WTC11 (cell line): ENCODE results near the gene CCNJL. TPM values are rescaled to one million over a fixed set of nuclear protein-coding genes. Genes with fewer than 3 reads are reported as not detected.

Experiments
- ATAC-seq: fragments of 200-7000 bp; cut with Tn5 transposase; 2 replicates; pipeline ENCODE4 v1.10.0; 2021; ENCODE audit warnings: mild to moderate bottlenecking, moderate library complexity
- CTCF ChIA-PET: fragments of 300-600 bp; sonication (Branson Sonifier 250); formaldehyde crosslinking; loops from one replicate; lab custom pipeline; 2021; ENCODE audit warnings: antibody characterized with exemption; lab: Charles Lee
- POLR2A ChIA-PET: fragments of 350-600 bp; sonication (Branson Sonifier 250); formaldehyde crosslinking; loops from one replicate; lab custom pipeline; 2021; ENCODE audit warnings: antibody characterized with exemption; lab: Charles Lee
- DNase-seq: peaks from one replicate; pipeline ENCODE4 v3.0.0; 2021; ENCODE audit warnings: low spot score
- H3K27ac Mint-ChIP-seq: 2 replicates; pipeline ENCODE4 v1.8.0; 2021; ENCODE audit warnings: mixed read lengths
- H3K27me3 Mint-ChIP-seq: 2 replicates; pipeline ENCODE4 v1.8.0; 2021; ENCODE audit warnings: low read depth, mild to moderate bottlenecking, moderate library complexity, mixed read lengths
- H3K36me3 Mint-ChIP-seq: 2 replicates; pipeline ENCODE4 v1.8.0; 2021; ENCODE audit warnings: mixed read lengths
- H3K4me1 Mint-ChIP-seq: 2 replicates; pipeline ENCODE4 v1.8.0; 2022; ENCODE audit warnings: mixed read lengths
- H3K4me3 Mint-ChIP-seq: 2 replicates; pipeline ENCODE4 v1.8.0; 2021; ENCODE audit warnings: mild to moderate bottlenecking, moderate library complexity, mixed read lengths
- H3K9me3 Mint-ChIP-seq: 2 replicates; pipeline ENCODE4 v1.8.0; 2021; ENCODE audit warnings: mixed read lengths
- AR ChIP-seq: fragments of 250-450 bp; sonication (Bioruptor Pico); IDR thresholded peaks from 2 replicates; pipeline ENCODE4 v1.9.0; 2021; ENCODE audit warnings: mild to moderate bottlenecking
- E2F1 ChIP-seq: sonication (generic); formaldehyde crosslinking; IDR thresholded peaks from 2 replicates; pipeline ENCODE4 v1.8.0; 2022; ENCODE audit warnings: mild to moderate bottlenecking, missing genetic modification reagents
- EMX1 ChIP-seq: fragments of 250-450 bp; sonication (Bioruptor Pico); IDR thresholded peaks from 2 replicates; pipeline ENCODE4 v1.8.0; 2021; ENCODE audit warnings: mild to moderate bottlenecking
- HMGA2 ChIP-seq: fragments of 250-450 bp; sonication (Bioruptor Pico); IDR thresholded peaks from 2 replicates; pipeline ENCODE4 v1.4.0; 2021; ENCODE audit warnings: mild to moderate bottlenecking, moderate library complexity
- IRF1 ChIP-seq: sonication (generic); formaldehyde crosslinking; IDR thresholded peaks from 2 replicates; pipeline ENCODE4 v1.8.0; 2023; ENCODE audit warnings: missing genetic modification reagents
- IRF2 ChIP-seq: sonication (generic); formaldehyde crosslinking; IDR thresholded peaks from 2 replicates; pipeline ENCODE4 v1.8.0; 2022; ENCODE audit warnings: low read depth, missing genetic modification reagents, borderline replicate concordance
- JUN ChIP-seq: sonication (generic); formaldehyde crosslinking; IDR thresholded peaks from 2 replicates; pipeline ENCODE4 v1.8.0; 2023; ENCODE audit warnings: mild to moderate bottlenecking, missing genetic modification reagents
- MXD4 ChIP-seq: fragments of 250-450 bp; sonication (Bioruptor Pico); IDR thresholded peaks from 2 replicates; pipeline ENCODE4 v1.8.0; 2021; ENCODE audit warnings: mild to moderate bottlenecking, moderate library complexity, borderline replicate concordance
- OVOL2 ChIP-seq: fragments of 250-450 bp; sonication (Bioruptor Pico); IDR thresholded peaks from 2 replicates; pipeline ENCODE4 v1.9.0; 2021; ENCODE audit warnings: mild to moderate bottlenecking, borderline replicate concordance
- SMAD3 ChIP-seq: sonication (generic); formaldehyde crosslinking; IDR thresholded peaks from 2 replicates; pipeline ENCODE4 v1.8.0; 2022; ENCODE audit warnings: missing genetic modification reagents, mild to moderate bottlenecking, borderline replicate concordance
- TCF7 ChIP-seq: sonication (generic); formaldehyde crosslinking; IDR thresholded peaks from 2 replicates; pipeline ENCODE4 v1.8.0; 2022; ENCODE audit warnings: mild to moderate bottlenecking, low read depth, missing genetic modification reagents, moderate library complexity
- TEAD4 ChIP-seq: sonication (generic); formaldehyde crosslinking; IDR thresholded peaks from 2 replicates; pipeline ENCODE4 v1.8.0; 2022; ENCODE audit warnings: mild to moderate bottlenecking, missing genetic modification reagents
- ZNF219 ChIP-seq: sonication (generic); formaldehyde crosslinking; IDR thresholded peaks from 2 replicates; pipeline ENCODE4 v1.8.0; 2023; ENCODE audit warnings: missing genetic modification reagents, mild to moderate bottlenecking, borderline replicate concordance
- ZNF263 ChIP-seq: sonication (generic); formaldehyde crosslinking; IDR thresholded peaks from 2 replicates; pipeline ENCODE4 v1.8.1; 2022; ENCODE audit warnings: low read depth, mild to moderate bottlenecking, moderate library complexity, missing genetic modification reagents
- ZNF317 ChIP-seq: sonication (generic); formaldehyde crosslinking; IDR thresholded peaks from 2 replicates; pipeline ENCODE4 v1.8.1; 2023; ENCODE audit warnings: low read depth, mild to moderate bottlenecking, moderate library complexity, missing genetic modification reagents, borderline replicate concordance
- total RNA-seq: library from RNA; stranded (reverse); gene quantifications from 3 replicates; pipeline ENCODE4 v1.2.3, GENCODE V29; 2021
- TF ChIP-seq, protein P1 (sequence below): sonication (generic); formaldehyde crosslinking; IDR thresholded peaks from 2 replicates; pipeline ENCODE4 v1.8.1; 2022; ENCODE audit warnings: mild to moderate bottlenecking, missing genetic modification reagents, moderate library complexity, borderline replicate concordance
- TF ChIP-seq, protein P2 (sequence below): sonication (generic); formaldehyde crosslinking; IDR thresholded peaks from 2 replicates; pipeline ENCODE4 v1.8.1; 2023; ENCODE audit warnings: mild to moderate bottlenecking, missing genetic modification reagents
- TF ChIP-seq, protein P3 (sequence below): sonication (generic); formaldehyde crosslinking; IDR thresholded peaks from 2 replicates; pipeline ENCODE4 v1.8.0; 2023; ENCODE audit warnings: mild to moderate bottlenecking, missing genetic modification reagents

CCNJL gene
- total RNA-seq, 1 experiment from 2014 or later: 31.3 TPM

DNA sequence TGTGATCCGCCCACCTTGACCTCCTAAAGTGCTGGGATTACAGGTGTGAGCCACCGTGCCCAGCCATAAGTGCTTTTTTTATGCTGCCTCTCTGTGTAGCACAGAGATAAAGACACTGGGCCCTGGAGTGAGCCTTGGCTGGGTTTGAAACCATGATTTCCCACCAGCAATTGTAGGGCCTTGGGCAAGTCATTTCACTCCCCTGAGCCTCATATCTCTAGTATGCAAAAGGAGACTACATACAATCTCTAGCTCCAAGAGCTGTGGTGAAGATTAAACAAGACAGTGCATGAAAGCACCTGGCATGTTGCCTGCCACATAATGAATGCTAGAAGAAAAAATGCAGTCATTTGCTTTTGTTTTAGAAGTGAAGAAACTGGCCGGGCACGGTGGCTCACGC is 79.1 kb downstream of the CCNJL start:
- Mint-ChIP-seq H3K36me3 (peaks cover 14% of the 10 kb centered on the region), H3K27ac (no peak overlapping the region), H3K4me1 (peaks cover 13% of the 10 kb centered on the region), H3K27me3 (no peaks in the 10 kb centered on the region), H3K9me3 (peaks cover 9% of the 10 kb centered on the region), H3K4me3 (no peak overlapping the region)
- CTCF ChIA-PET: no interaction called here
- POLR2A ChIA-PET: no interaction called here
- DNase-seq (no peak), ATAC-seq (no peak)
- TF ChIP-seq HMGA2 (CRISPR knock-in tag) (no peak), EMX1 (CRISPR knock-in tag) (no peak), JUN (CRISPR knock-in tag) (no peak), TCF7 (CRISPR knock-in tag) (no peak), IRF1 (CRISPR knock-in tag) (no peak), MXD4 (no peak), ZNF263 (CRISPR knock-in tag) (no peak), E2F1 (CRISPR knock-in tag) (no peak)
- TF ChIP-seq, protein P1, sequence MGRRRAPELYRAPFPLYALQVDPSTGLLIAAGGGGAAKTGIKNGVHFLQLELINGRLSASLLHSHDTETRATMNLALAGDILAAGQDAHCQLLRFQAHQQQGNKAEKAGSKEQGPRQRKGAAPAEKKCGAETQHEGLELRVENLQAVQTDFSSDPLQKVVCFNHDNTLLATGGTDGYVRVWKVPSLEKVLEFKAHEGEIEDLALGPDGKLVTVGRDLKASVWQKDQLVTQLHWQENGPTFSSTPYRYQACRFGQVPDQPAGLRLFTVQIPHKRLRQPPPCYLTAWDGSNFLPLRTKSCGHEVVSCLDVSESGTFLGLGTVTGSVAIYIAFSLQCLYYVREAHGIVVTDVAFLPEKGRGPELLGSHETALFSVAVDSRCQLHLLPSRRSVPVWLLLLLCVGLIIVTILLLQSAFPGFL: no peak
- TF ChIP-seq, protein P2, sequence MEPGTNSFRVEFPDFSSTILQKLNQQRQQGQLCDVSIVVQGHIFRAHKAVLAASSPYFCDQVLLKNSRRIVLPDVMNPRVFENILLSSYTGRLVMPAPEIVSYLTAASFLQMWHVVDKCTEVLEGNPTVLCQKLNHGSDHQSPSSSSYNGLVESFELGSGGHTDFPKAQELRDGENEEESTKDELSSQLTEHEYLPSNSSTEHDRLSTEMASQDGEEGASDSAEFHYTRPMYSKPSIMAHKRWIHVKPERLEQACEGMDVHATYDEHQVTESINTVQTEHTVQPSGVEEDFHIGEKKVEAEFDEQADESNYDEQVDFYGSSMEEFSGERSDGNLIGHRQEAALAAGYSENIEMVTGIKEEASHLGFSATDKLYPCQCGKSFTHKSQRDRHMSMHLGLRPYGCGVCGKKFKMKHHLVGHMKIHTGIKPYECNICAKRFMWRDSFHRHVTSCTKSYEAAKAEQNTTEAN (CRISPR knock-in tag): no peak

- H3K4me1 Mint-ChIP-seq: no peaks in the 10 kb centered on the region
- POLR2A ChIA-PET: interaction anchor here (0.6 kb wide), 1 partner anchor 23 kb away, joined by 3 read pairs; no protein-coding TSS in a partner anchor
- TF ChIP-seq AR (no peak), ZNF317 (CRISPR knock-in tag) (no peak), ZNF219 (CRISPR knock-in tag) (no peak), IRF1 (CRISPR knock-in tag) (no peak), TCF7 (CRISPR knock-in tag) (no peak), SMAD3 (CRISPR knock-in tag) (no peak), IRF2 (CRISPR knock-in tag) (no peak), TEAD4 (no peak), OVOL2 (CRISPR knock-in tag) (no peak)
- TF ChIP-seq, protein P3, sequence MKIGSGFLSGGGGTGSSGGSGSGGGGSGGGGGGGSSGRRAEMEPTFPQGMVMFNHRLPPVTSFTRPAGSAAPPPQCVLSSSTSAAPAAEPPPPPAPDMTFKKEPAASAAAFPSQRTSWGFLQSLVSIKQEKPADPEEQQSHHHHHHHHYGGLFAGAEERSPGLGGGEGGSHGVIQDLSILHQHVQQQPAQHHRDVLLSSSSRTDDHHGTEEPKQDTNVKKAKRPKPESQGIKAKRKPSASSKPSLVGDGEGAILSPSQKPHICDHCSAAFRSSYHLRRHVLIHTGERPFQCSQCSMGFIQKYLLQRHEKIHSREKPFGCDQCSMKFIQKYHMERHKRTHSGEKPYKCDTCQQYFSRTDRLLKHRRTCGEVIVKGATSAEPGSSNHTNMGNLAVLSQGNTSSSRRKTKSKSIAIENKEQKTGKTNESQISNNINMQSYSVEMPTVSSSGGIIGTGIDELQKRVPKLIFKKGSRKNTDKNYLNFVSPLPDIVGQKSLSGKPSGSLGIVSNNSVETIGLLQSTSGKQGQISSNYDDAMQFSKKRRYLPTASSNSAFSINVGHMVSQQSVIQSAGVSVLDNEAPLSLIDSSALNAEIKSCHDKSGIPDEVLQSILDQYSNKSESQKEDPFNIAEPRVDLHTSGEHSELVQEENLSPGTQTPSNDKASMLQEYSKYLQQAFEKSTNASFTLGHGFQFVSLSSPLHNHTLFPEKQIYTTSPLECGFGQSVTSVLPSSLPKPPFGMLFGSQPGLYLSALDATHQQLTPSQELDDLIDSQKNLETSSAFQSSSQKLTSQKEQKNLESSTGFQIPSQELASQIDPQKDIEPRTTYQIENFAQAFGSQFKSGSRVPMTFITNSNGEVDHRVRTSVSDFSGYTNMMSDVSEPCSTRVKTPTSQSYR (CRISPR knock-in tag): no peak
- TF ChIP-seq, protein P1: no peak
- TF ChIP-seq, all 79 proteins: peak for 0
- Mint-ChIP-seq H3K9me3 (peaks cover 9% of the 10 kb centered on the region), H3K27ac (no peak overlapping the region), H3K36me3 (peaks cover 14% of the 10 kb centered on the region), H3K4me3 (no peak overlapping the region), H3K27me3 (no peaks in the 10 kb centered on the region)
- CTCF ChIA-PET: interaction anchor here (0.6 to 1.7 kb wide), 7 partner anchors 9 to 151 kb away, joined by 3 to 5 read pairs (median 4); no protein-coding TSS in a partner anchor
- no peak; the same call in 1 of the 2 replicates for ATAC-seq
- DNase-seq: no peak
Observed at GRCh38 chr5:160231783-160232342, 80.5 kb downstream of the CCNJL start.
